Measurements from ENCODE around the gene CRTAP.
"Not testable (repeated sequence)": the region's sequence is repeated elsewhere in the genome, so short reads cannot be mapped to it uniquely, and the experiment has no call there.

Gene CRTAP

DNA sequence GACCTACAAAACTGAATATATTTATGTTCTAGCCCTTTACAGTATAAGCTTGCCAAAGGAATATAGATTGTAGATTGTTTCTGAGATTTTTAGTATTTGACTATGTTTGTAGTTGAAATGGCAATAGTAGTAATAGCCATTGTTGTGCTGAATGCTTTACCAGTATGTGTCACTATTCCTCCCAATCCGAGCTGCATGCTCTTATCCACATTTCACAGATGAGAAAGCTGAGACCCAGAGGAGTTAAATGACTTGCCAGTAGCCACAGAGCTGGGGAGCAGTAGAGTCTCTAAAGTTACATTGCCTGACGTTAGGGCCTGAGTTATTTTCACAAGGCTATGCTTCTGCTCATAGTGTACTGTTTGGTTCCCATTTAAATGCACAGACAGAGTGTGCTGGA is 13.6 kb upstream of the CRTAP start:
- no peak for DNase-seq

DNA sequence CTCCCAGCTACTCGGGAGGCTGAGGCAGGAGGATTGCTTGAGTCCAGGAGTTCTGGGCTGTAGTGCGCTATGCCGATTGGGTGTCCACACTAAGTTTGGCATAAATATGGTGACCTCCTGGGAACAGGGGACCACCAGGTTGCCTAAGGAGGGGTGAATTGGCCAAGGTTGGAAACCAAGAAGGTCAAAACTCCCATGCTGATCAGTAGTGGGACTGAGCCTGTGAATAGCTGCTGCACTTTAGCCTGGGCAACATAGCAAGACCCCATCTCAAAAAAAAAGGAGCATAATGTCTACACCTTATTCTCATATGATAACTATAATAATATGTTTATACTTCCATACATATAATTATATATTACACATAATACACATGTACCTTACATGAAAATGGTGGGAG is 10.8 kb upstream of the CRTAP start:
- DNase-seq, result no peak

DNA sequence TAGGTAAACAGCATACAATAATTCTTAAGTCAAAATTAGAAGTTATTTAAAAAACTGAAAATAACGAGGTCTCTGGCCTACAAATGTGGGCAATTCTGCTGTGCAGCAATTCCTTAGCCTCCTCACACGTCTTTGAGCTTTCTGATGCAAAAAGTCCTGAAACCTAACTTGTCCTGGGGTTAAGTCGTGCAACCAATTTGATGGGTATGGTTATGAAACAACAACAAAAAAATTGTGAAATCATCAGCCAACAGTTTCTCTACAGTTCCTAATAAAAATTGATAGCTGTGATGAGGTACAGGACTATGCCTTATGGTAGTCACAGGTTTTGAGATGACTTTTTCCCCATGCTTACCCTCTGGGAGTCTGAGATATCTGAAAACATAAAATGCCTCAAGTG is 10.3 kb upstream of the CRTAP start:
- DNase-seq, result no peak

DNA sequence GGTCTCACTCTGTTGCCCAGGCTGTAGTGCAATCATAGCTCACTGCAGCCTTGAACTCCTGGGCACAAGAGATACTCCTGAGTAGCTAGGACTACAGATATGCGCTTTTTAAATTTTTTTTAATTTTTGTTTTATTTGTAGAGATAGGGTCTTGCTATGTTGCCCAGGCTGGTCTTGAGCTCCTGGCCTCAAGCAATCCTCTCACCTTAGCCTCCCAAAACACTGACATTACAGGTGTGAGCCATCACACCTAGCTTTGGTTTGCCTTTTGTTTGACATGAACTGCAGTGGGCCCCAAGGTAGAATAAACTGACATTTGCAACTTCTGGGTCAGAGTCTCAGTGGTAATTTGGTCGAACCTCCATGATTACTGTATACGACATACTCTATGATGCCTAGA is 9.0 kb upstream of the CRTAP start:
- DNase-seq, result no peak

DNA sequence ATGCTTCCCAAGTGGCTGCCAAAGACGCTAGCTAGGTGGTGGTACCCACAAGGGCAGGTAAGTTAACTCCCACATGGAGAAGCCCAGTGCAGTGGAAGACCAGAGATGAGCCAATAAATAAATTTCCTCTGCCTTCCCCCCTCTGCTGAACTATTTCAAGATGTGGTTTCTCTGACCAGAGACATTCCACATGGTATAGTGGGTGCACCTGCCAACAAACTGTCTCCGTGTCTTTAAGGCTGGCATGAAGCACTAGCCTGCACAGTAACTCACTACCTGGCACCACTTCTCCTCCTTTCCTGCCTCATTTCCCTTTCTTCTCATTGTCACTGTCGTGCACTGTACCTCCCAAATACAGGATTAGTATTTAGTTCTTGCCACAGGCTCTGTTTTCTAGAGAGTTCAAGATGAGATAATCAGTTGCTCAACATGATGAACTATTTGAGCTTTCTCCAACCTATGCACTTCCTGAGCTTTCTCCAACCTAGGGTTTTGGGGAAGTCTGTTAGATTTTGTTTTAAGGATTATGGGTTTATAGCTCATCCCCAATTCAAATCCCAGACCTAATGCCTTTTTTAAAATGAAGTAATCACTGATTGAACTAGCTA is 8.4 kb upstream of the CRTAP start:
- no peak for DNase-seq

DNA sequence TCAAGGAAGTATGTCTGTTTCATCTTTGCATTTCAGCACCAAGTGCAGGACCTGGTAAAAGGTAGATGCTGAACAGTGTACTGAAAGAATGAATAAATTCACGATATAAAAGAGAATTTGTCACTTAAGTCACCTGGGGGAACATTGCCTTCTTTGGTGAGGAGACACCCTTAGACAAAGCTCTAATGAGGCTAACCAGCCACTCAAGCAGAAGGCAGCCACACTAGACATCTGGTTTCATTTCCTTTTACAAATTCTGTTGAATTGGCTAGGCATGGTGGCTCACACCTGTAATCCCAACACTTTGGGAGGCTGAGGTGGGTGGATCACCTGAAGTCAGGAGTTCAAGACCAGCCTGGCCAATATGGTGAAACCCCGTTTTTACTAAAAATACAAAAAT is 7.0 kb upstream of the CRTAP start:
- not testable (repeated sequence) for DNase-seq

DNA sequence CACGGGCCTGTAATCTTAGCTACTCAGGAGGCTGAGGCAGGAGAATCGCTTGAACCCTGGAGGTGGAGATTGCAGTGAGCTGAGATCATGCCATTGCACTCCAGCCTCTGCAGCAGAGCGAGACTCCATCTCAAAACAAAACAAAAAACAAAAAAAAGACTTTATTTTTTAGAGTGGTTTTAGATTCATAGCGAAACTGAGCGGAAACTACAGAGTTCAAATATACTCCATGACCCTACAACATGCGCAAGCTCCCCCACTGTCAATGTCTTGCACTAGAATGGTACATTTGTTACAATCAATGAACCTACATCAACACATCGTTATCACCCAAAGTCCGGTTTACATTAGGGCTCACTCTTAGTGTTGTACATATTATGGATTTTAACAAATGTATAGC is 2.2 kb upstream of the CRTAP start:
- DNase-seq, result no peak

DNA sequence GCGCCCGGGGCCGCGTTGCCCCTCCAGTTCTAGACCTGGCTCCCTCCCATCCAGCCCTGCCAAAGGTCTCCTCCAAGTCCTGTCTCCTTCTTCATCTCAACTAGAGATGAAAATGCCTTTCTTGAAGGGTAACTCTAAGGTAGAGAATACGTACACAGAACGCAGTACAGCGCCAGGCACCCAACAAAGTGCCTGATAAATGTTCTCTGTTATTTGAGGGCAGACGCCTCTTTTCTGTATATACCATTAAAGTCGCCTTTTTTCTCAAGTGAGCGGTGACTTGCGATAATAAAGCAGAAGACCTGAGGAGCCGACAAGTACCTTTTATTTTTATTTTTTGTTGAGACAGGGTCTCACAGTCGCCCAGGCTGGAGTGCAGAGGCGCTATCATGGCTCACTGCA is 809 bp downstream of the CRTAP start:
- no peak for DNase-seq

DNA sequence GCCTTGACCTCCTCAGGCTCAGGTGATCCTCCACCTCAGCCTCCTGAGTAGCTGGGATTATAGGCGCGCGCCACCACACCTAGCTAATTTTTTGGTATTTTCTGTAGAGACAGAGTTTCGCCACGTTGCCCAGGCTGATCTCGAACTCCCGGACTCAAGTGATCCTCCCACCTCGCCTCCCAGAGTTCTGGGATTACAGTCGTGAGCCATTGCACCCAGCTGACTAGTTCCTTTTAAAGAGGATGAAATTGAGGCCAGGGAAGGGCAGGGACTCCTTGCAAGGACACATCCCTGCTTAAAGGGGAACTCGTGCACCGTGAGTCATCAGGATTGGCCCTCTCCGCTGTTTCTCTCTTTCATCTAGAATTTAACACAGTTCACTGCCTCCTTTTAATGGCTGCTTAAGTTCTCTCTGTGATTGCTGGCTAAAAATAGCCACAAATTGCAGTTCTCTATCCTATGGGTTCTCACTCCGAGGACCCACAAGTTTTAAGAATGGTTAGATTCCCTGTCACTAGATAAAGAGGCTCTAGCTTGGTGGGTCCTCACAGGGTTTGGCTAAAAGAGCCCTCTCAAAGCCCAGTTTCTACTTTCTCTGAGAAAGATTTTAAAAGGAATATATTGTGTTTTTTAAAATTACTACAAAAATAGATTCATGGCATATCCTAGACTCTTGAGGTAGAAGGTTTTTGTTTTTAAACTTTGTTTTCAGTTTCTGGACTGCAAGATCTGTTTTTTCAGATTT is 1.4 kb downstream of the CRTAP start:
- DNase-seq, result no peak

DNA sequence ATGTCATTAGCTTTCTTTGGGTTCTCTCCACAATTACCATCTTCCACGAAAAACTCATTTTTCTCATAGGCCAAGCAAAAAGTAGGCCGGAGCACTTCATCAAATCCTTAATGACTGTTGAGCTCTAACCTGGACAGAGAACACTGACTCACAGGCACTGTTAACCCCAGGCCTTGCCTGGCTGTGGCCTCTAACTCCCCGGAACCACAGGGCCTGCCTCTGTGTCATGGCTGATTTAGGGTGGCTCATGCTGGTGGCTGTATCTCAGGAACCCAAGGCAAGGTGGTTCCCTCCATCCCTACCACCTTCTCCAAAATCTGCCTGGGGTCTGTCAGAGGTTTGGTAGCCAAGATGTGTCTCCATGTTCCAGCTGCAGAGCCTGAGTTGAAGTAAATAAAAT is 3.6 kb downstream of the CRTAP start:
- no peak for DNase-seq

DNA sequence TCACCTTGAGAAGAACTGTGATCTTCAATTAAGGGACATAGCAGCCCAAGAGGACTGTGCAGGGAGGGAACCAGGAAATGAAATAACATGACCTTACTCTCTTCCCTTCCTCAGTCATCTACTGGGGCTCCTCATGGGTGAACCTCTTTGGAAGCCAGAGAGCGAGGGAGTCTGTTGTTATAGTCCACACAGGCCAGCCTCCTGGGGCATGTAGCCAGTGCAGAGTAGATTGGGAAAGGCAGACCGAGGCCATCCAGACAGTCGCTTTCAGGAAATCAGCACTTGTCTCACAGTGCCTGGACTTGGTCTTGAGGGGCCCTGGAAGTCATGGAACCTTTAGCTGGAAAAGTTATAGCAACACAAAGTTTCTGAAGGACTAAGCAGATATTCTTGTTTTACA is 6.1 kb downstream of the CRTAP start:
- no peak for DNase-seq

DNA sequence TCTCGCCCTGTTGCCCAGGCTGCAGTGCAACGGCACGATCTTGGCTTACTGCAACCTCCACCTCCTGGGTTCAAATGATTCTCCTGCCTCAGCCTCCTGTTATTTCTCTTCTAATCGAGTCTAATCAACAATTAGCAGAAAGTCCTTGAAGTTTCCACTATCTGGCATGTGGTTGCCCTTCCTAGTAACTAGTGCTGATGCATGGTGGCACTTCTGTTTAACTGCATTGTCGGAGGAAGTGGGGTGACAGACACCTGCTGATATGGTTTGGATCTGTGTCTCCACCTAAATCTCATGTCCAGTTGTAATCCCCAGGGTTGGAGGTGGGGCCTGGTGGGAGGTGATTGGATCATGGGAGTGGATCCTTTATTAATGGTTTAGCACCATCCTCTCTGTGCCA is 9.2 kb downstream of the CRTAP start:
- DNase-seq, result no peak

DNA sequence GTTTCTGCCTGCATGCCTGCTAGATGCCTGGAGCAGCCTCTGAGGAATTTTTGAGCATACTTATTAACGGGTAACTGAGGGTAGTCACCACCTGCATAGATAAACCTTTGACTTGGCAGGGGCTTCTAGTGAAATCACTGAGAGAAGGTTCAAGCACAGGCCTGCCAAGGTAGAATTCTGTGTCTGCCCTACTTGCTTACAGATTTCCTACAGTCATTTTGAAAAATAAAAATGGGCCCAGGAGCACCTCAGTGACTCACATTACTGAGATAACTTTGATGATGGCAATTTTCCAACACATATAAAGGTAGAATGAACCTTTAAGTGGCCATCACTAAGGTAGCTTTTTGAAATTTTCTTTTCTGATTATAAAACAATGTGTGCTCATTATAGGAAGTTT is 10.8 kb downstream of the CRTAP start:
- no peak for DNase-seq

DNA sequence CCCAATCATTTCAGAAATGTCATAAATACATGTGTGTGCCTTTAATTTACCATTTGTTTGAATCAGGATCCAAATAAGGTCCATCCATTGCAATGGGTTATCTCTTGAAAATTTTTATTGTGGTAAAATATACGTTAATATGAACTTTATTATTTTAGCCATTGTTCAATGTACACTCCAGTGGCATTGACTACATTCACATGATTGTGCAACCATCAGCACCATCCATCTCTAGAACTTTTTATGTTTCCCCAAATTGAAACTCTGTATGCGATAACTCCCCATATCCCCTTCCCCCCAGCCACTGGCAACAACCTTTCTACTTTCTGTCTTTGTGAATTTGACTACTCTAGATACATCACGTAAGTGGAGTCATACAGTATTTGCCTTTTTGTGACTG is 12.0 kb downstream of the CRTAP start:
- DNase-seq, result no peak

DNA sequence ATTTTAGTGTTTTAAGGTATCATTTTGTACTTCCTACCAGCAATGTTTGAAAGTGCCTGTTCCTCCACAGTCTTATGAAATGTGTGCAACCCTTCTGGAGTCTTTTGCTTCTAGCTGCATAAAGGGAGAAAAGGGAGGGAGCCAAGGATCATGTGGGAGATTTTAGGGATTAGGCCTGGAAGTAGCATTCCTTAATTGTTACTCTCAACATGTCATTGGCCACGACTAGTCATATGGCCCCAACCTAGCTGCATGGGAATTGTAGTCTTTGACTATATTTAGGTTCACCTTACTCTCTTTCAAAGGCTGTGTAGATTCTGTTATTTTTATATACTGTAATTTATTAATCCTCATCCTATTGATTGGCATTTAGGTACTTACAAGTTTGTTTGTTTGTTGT is 14.9 kb downstream of the CRTAP start:
- DNase-seq, result peak in 1 of 2 experiments; percentile 42

DNA sequence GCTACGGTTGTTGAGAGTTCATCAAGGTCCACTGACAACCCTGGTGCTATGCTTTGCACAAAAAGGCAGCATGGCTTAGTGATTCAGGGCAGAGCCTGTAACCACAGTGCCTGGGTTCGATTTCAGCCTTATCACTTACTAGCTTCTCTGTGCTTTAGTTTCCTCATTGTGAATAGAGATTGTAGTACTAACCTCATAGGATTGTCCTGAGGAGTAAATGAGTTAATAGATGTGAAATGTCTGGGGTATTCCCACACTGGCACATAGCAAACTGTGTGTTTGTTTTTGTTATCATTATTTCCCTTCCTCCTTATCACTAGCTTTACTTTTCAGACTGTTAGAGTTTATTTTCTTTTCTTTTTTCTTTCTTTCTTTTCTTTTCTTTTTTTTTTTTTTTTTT is 16.3 kb downstream of the CRTAP start:
- no peak for DNase-seq

DNA sequence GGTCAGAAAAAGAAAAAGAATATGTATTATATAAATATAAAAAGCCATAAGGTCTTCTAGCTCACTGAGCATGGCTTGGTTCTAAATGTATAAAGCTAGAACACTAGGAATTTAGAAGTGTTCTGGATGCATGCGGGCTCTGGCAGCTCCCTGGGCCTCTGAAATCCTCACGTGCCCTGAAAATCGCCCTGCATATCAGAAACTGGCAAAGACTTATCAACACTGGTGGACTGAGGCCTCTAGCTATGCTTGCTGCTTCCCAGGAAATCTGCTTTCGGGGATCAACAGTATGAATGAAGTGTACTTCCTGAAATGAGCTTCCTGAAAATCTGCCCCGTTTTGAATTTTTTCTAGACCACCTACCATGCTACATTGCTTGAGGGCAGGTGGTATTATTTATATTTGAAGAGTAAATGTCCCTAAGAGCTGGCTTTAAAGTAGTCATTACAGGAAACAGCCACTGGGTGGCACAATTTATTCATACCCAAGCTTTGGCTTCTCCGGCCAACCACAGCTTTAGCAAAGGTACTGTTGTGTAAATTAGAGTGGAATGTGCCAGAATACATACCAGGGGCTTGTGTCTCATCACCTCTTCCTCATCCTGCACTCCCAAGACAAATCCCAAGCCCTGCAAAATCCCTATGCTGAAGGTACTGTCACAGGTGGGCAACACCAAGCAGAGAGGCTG is 17.7 kb downstream of the CRTAP start:
- peak; percentile 10 to 68 for DNase-seq

DNA sequence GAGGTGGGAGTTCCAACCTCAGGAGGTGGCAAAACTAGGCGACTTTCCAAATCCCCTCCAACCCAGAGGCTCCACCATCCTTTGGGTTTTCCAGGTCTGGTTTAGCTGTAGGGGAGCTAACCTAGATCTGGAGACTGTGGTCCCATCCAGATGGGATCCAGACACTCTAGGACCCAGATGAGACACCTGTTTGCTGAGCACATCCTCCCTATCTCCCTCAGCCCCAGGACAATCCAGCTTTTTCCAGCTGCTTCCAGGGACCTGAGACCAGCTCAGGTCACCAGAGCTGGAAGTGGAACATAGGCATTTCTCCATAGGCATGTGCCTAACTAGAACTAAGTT is 18.2 kb downstream of the CRTAP start:
- no peak for DNase-seq

DNA sequence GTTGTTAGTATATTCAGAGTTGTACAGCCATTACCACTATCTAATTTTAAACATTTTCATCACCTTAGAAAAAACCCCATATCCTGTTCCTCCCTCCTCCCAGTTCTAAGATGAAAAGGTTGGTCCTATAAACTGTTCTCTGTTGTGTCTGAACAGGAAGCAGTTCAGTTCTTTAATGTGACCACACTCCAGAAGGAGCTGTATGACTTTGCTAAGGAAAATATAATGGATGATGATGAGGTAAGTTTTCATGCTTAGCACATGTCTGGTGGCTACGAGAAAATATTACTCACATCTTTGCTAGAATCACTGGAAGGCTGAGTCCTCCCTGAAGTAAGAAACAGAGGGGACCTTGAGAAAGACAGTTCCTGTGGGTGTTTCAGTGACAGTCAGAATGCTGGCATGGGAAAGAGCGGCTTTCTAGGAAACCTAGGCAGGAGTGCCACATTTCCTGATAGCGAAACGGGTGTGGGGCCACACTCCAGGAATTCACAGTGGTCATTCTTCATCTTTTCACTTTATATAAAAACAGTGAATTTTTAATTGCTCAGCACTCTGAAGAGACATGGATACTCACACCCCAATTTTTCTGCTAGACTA is 20.3 kb downstream of the CRTAP start:
- DNase-seq, result no peak

DNA sequence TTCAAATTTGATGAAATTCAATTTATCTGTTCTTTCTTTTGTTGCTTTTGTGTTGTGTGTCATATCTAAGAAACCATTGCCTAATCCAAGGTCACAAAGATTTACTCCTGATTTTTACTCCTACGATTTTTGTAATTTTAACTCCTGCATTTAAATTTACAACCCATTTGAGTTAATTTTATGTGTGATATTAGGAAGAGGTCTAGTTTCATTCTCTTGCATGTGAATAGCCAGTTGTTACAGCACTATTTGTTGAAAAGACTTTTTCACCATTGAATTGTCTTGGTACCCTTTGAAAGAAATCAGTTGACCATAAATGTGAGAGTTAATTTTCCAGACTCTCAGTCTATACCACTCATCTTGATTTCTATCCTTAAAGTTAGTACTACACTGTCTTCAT is 23.9 kb downstream of the CRTAP start:
- no peak for DNase-seq

DNA sequence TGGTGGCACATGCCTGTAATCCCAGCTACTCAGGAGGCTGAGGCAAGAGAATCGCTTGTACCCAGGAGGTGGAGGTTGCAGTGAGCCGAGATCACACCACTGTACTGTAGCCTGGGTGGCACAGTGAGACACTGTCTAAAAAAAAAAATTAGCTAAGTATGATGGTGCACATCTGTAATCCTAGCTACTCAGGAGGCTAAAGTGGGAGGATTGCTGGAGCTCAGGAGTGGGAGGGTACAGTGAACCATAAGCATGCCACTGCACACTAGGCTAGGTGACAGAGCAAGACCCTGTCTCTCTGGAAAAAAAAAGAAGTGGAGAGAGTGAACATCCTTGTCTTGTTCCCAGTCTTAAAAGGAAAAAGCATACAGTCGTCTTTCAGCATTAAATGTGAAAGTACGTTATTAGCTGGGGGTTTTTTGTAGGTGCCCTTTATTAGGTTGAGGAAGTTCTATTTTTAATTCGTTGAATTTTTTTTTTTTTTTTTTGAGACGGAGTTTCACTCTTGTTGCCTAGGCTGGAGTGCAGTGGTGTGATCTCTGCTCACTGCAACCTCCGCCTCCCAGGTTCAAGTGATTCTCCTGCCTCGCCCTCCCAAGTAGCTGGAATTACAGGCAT is 25.3 kb downstream of the CRTAP start:
- DNase-seq, result not testable (repeated sequence)

DNA sequence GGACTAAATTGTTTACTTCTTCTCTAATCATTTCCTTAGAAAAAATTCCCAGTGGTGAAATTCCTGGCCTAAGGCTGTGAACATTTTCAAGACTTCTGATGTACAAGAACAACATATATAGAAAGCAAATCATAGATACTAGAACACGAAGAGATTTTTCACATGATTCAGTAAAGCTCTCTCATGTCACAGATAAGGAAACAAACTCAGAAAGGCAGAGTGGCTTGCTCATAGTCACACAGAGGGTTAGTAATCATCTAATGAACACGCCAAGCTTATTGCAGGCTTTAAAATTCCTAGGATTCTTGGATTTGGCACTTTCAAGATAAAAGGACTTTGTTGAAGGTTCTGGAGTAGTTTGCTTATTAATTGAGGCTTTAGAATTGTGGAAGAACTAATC is 26.2 kb downstream of the CRTAP start:
- no peak for DNase-seq

DNA sequence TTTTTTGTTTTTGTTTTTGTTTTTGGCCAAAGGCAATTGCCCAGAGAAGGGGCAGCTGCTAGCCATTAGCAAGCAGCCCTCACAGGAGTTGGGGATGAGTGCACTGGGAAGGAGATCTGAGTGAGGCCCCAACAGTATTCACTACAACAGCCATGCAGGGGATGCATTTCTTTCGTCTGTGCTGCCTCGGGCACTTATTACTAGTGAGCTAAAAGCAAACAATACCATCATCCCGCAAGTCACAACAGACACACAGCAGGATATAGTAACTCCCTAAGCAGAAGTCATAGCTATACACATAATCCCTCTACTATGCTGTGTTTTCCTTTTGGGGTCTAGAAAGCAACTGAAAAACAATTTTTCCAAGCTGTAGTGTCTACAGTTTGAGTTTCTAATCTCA is 27.2 kb downstream of the CRTAP start:
- no peak for DNase-seq

DNA sequence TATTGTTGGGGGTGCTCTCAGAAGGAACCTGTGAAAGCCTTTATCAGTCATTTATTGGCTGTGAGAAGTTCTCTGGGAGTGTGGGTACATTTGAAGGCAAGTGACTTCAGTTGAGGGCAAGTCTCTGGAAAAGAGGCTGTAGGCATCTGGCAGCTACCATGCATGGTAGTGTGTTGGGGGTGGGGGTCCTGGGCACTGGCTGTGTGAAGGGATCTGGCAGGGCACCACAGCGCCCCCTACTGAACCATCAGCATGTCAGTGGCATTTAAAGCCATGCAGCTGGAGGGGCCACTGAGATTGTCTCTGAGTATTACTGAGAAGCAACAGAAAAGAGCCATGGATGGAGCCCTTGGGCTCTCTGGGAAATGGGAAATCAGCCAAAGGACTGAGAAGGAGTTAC is 30.6 kb downstream of the CRTAP start:
- DNase-seq, result no peak

Data from NCI-H524 (cell line).